ENCODE measurements around the gene NAPG.

DNA sequence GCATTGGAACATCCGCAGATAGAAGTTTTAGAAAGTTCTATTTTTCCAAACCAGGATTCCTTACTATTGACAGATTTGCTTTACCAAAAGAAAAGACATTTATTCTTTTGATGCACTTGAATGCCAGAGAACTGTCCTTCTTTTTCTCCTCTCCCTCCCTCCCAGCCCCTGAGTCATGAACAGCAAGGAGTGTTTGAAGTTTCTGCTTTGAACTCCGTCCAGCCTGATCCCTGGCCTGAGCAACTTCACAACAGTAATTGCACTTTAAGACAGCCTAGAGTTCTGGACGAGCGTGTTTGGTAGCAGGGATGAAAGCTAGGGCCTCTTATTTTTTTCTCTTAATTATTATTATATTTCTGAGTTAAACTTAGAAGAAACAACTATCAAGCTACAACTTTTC lies 37.8 kb upstream of the NAPG start:
- TF ChIP-seq, protein P1, sequence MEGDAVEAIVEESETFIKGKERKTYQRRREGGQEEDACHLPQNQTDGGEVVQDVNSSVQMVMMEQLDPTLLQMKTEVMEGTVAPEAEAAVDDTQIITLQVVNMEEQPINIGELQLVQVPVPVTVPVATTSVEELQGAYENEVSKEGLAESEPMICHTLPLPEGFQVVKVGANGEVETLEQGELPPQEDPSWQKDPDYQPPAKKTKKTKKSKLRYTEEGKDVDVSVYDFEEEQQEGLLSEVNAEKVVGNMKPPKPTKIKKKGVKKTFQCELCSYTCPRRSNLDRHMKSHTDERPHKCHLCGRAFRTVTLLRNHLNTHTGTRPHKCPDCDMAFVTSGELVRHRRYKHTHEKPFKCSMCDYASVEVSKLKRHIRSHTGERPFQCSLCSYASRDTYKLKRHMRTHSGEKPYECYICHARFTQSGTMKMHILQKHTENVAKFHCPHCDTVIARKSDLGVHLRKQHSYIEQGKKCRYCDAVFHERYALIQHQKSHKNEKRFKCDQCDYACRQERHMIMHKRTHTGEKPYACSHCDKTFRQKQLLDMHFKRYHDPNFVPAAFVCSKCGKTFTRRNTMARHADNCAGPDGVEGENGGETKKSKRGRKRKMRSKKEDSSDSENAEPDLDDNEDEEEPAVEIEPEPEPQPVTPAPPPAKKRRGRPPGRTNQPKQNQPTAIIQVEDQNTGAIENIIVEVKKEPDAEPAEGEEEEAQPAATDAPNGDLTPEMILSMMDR (IDR thresholded peaks at IDR 0.05 in 8 of 11, conservative IDR thresholded peaks at IDR 0.05 in 3 of 11), result no peak
- no peak for TF ChIP-seq POLR2AphosphoS5 (IDR thresholded peaks at IDR 0.05)

Data from spleen (tissue), 7 donors.